Activated naive CD4-positive, alpha-beta T cell (primary cell): Measurements from ENCODE around the gene CA10.

Source experiments
- DNase-seq, 4 experiments: peaks; one replicate each; lab custom pipeline; 2025; lab: John Stamatoyannopoulos, UW

CA10 gene

DNA sequence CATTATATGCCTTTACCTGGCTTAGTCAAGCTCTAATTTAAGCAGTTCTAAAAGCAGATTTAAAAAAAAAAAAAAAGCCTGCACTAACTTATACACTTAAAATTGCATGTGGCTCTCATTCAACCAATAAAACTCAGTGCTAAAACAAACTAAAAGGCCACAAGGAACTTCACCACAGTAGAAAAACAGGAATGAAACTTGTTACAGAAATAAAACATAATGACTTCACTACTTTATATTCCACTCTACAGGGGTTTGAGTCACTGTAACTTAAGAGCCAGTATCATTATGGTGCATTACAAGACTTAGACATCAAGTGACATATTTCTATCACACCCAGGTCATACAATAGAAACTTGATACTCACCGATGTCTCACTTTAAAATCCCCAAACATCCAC is 11.1 kb downstream of the CA10 start:
- no peak for DNase-seq

DNA sequence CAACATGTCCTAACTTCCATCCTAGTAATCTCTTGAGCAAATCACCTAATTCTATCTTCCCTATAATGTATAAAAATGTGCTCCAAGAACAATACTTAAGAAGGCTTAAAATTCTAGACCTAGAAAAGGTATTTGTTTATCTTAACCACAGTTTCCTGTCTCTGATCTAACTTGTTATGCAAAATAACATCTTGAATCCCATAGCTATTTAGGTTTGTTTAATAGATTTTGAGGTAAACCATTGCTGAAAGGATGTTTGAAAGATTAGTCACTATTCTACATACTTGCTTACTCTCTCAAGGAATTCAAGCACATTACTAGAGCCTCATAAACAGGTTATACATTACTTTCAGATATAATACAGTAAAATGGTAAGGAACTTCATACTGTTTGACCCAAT is 13.0 kb downstream of the CA10 start:
- no peak for DNase-seq

DNA sequence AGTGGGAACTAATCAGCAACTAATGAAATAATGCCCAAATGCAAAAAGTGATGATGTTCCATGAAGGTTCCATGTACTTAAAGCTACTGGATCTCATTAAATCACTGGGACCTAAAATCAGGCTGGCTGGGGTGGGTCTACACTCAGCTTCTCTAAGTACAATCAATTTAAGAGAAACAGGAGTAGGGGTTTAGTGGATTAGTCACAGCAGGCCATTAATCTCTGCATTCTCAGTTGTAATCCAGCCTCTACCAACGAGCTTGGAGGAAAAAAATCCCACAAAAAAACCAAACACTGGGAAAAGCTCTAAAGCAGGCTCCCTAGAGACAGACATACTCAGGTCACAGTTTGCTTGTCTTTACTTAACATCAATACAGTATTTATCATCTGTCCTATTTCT is 15.0 kb downstream of the CA10 start:
- no peak for DNase-seq

DNA sequence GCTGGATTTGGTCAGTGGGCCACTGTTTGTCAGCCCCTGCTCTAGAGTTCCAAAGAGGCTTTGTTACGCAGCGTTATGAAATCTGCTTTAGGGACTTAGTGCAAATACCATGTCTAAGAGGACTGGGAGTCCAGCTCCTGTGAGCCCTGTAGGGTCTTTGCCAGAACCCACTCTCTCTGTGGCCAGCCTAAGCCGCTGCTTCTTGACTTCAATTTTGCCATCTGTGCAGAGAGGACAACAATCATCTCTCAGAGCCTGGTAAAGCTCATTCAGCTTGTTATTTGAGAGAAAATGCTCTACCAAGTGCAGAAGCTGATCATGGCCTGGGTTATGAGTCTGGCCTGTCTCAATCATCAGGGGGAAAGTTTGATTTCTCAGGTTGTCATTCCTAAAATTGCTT is 17.9 kb downstream of the CA10 start:
- DNase-seq = no peak

DNA sequence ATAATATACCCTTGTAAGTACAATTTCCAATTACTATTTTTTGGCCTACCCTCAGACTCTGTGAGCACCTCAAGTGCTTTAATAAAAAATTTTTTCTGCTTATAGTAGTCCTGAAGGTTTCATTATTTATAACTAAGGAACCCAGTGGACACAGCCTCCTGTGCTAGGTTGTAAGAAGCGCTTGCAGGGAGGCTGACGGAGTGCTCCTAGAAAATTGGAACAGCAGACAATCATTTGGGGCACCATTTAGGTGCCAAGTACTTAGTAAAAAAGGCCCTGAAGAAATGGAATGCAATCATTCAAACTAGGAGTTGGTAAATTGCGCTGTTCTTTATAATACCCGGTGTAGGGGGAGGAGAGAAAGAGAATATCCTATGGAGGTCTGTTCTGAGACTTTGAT is 19.8 kb downstream of the CA10 start:
- no peak for DNase-seq

DNA sequence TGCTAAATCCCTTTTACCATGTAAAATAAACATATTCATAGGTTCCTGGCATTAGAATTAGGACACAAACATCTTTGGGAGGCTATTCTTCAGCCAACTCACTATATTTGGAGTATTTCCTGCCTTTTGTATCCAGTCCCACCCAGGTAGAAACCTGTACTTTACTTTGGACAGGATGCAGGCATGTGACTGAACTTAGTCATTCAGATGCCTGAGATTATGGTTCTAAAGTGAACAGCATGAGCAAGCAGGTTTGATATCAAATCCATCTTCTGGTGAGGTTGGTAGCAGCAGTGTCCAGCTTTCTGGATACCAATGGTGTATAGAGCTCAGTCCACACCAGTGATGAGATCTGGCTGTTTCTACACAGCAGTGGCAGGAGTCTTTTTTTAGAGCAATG is 20.2 kb downstream of the CA10 start:
- no peak for DNase-seq

DNA sequence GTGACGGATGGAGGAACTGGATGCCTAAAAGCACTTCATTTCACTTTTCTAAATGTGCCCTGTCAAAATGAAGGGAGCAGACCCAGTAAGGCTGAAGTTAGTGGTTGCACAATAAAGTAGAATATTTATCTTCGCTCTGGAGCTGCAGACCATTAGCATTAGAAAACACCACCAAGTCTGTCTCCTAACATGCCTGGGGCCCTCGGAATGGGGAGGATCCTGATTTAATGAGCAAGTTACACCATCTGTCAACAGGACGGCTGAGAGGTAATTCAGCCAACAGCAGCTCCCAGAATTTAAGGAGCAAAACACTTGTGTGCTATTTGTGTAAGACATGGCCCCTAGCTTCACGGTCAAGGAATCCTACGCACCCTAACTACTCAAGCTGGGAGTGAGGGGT is 22.3 kb downstream of the CA10 start:
- DNase-seq = no peak

DNA sequence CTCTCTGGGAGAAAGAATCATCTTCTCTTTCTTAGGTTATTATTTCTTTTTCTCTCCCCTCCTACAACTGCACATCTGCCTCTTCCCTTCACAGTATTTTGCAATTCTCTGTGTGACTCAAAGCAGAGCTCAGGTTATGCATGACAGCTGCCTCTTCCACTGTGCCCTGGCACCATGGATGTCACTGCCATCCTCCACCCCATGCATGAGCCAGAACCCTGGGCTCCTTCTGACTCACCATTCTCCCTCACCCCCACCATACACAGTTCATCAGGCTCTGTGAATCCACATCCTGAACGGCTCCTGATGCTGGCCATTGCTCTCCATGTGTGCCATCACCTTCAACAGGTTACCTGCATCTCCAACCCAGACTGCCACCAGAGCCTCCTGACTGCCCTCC is 23.9 kb downstream of the CA10 start:
- no peak for DNase-seq

DNA sequence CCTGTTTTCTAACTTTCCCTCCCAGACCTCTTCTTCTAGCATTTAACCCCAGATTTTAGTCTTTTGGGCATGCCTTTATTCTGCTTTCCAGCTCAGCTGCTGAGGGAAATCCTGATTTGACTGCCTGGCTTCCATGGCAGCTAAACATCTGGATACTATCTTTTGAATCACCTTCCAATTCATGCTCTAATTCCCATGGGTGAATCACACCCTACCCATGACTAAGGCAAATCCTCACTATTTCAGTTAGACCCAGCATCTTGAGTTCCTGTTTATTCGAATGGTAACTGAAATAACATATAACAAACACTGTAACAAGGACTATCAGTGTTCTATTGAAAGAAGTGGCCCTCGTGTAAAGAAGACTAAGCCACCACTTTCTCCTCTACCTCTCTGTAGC is 29.8 kb downstream of the CA10 start:
- no peak for DNase-seq

DNA sequence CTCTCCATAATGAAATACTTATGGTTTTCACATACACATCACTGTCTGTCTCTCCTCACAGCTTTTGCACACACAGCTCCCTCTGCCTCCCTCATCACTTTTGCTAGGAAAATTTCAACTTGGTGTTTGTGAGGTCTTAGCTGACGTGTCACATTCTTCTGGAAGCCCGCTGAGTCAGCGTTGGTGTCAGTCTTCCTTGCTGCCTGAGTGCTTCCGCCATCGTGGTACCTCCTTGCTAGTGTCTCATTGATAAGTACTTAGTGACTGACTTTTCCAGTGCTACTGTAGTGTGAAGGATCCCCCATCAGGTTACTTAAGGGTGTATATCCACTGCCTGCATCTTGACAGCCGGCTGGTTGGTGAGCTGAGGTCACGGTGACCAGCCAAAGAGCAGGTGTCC is 33.5 kb downstream of the CA10 start:
- DNase-seq = no peak

DNA sequence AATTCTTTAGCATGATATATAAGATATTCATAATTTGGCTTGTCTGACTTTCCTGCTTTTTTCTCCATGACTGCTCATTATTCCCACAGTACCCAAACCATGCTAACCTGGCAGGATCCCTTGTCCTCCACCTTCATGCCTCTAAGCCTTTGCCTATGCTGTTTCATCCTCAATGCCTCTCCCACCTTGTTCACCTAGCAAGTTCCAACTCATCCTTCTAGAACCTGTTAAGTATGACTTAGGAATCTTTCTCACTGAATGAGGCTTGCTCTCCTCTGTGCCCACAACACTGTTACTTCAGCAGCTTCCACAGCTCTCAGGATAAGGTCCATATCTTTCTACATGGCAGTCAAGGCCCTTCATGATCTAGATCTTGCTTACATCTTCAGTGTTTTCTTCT is 34.0 kb downstream of the CA10 start:
- DNase-seq = no peak

DNA sequence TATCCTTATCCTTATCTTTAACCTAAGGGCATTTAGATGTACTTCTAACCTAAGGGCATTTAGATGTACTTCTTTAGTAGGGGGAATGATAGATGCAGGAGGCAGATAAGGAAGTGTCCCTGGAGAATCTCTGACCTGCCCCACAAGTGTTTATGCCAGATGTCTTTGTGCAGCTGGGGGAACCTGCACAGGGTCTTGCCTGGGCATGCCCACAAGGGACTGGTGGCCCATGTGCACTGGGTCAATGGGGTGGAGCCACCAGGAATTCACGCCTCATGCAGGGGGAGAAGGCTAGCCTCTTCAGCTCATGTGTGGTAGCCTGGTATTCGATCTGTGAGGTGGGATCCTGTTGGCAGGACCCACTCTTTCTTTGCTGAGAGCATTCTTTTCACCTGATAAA is 38.0 kb downstream of the CA10 start:
- DNase-seq = no peak

DNA sequence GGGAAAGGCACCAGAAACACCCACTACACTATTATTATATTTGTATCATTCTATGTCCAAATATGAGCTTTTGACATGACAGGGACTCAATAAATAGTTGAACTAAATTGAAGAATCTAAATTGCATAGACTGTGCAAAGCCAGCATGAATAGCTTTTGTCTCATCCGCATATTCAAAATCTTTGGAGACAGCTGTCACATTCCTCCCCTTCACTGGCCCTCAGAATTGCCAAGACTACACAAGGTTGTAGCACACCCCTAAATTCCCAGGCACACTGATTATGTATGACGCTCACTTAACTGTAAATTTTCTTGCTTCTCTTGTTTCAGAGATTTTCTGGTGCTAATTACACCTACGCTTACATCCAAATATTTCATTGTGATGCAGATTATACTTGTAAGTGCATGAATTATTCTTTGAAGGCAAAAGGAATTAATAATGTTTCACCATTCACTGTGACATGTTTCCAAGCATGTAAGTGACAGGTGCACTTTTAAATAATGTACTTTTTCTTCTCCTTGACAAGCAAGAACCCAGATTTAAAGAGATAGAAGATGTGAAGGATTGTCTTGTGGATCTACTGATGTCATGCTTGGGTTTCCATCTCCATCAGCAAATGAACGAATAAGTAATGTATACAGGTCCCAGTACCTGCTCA is 47.5 kb downstream of the CA10 start:
- no peak for DNase-seq

DNA sequence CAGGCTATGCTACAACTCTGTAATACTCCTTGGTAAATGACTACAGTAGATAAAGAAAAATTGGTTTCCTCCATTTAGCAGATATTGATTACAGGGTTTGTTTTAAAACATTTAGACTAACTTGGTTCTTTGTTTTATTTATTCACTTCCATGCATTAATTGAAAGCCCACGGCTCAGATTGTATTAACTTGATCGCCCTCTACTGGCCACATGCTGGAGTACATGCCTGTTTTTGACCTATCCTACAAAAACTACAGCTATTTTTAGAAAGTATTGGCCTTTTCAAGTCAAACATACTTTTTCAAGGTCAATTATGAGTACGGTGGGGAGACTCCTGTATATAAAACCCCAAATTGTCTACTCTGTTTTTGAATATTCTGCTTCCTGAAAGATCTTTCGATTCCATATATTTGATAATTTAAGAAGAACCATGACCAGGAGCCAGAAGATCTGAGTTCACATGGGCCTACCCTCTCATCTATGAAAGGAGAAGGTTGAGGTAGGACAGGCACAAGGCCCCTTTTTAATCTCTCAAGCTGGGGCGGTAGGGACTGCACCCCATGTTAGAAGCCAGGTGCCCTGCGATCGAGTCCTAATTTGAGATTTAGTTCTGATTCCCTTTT is 51.8 kb downstream of the CA10 start:
- no peak for DNase-seq

DNA sequence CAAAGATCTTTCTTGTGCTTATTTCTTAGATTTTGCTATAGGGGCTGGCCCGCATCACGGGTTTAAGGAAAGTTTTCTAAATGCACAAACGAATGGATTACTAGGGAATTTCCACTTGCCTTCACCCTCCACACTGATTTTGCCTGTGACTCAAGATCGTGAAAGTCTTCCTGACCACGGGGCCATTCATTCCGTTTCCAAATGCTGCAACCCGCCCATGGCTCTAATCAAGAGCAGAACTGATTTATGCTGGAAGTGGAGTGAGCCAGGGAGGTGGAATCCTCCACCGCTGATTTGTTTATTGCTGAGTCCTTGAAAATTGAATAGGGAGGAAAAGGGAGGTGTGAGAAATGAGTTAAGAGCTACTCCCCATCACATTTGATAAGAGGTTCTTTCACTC is 52.4 kb downstream of the CA10 start:
- DNase-seq = no peak

DNA sequence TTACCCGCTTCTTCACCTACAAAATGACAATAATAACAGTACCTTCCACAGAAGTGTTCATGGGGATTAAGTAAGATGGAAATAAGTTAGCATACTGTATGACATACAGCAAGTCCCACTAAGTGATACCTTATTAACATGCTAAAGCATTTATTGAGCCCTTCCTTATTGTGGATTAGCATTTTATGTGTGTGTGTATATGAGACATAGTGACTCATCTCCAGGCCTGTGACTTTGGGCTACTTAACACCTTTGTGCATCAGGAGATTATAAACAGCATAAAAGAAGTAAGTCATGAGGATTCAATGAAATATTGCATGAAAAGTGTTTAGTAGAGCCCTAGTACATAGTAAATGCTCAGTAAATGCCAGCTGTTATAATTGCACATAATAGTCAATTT is 52.9 kb downstream of the CA10 start:
- no peak for DNase-seq

DNA sequence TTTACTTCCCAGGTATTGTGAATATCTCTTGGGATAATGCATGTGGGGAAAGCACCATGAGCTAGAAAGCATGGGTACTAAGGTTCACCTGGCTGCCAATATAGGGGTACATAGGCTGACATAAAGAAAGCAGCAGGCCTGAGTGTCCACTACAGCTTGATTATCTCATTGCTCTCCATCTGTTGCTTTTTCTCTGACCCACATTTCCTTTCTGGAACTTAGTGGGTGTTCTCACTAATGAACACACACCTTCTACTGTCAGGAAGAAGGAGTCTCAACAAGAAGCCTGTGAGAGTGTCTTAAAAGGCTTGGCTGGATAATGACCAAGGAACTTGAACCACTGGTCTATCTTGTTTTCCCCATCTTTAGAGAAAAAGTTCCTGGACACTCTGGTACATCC is 62.5 kb downstream of the CA10 start:
- DNase-seq = no peak

DNA sequence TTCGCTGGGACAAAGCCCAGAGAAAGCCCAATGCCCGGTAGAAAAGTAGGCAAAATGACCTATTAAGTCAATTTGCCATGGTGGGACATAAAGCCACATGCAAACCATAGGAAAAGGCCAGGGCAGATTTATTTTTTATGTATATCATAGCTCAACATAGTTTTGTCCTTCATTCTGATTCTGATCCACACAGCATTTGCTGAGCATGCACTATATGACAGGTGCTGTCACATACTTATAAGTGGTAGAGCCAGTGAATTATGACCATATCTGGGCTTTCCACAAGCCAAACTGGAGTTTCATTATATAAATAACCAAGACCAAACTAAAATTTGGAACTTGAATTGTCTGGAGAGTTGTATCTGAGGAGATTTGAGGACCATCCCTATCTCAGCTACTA is 74.3 kb downstream of the CA10 start:
- no peak for DNase-seq

DNA sequence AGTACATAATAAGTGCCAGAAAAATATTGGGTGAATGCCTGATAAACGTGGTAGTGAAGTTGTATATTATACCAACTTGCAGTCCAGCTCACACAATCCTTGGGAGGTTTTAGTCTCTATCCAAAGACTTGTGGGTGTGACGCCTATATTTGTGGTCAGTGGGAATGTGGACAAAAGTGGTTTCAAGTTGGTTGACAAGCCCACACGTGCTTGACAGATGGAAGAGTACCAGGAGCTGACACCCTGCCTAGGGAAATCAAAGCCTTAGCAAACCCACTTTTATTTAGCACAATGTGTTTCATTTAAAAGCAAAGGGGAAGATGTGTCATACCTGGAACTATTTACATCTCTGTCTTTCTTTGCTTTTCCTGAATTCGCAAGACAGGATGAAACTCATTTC is 79.0 kb downstream of the CA10 start:
- DNase-seq = no peak

DNA sequence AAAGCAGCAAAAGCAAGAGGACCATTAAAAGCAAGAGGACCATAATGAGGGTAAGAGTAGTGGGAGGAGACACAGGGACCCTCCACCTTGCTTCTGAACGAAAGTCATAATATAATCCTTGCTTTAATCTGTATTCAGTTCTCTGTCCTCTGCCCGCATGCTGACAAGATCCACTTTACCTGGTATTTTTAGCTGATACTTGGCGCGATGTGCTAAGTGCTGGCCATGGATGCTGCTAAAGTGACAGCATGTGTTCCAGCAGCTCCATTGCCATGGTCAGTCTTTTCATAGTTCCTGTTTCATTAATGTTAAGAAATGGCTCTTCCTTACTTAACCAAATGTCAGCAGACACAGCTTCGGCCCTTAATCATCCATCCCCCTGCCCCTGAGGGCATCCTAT is 86.8 kb downstream of the CA10 start:
- DNase-seq = no peak

DNA sequence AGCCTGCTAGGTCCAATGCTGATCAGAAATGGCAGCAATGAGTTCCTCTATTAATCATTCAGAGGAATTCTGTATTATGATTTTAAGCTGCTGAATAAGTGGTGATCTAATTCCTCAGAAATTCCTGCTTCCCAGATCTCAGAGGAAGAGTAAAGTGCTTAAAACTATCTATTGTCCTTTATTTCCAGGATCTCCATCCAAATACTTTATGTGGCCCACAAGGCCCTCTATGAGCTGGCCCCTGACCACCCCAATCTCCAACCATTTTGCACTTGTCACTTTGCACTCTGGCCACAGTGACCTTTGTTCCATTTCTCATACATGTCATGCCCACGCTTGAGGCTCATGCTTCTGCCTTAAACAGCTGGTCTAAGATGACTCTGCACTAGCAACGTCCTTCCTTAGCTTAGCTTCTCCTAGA is 93.7 kb downstream of the CA10 start:
- no peak for DNase-seq

DNA sequence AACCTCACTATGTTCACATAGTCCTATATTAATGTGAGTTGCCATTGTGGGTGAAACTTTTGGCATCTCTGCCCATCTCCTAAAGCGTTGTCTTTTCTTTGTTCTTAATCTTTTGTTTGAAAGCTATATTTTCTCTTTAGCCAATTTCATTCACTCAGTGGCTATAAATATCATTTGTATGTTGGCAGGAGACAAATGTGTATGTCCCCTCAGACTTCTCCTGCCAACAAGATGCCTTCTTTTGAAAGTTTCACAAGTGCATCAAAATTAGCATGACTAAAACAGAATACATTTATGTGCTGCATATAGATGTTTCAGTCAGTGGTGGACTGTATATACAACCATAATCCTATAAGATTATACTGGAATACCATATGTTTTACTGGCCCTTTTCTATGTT is 109.0 kb downstream of the CA10 start:
- no peak for DNase-seq

DNA sequence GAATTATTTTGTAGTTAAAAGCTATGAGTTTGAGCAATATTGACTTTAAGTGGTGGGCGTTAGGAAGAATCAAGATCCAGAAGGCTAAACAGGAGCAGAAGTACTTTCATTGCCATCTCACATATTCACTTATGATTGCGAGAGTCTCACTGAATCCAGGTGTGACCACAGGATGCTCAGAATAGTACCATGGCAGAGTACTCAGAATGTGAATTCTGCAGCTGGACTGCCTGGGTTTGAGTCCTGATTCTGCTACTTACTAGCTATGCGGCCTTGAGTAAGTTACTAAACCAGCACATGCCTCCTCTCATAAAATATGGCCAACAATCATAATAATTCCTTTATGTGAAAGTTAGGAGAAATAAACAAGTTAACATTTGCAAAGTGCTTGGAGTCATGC is 109.5 kb downstream of the CA10 start:
- no peak for DNase-seq

DNA sequence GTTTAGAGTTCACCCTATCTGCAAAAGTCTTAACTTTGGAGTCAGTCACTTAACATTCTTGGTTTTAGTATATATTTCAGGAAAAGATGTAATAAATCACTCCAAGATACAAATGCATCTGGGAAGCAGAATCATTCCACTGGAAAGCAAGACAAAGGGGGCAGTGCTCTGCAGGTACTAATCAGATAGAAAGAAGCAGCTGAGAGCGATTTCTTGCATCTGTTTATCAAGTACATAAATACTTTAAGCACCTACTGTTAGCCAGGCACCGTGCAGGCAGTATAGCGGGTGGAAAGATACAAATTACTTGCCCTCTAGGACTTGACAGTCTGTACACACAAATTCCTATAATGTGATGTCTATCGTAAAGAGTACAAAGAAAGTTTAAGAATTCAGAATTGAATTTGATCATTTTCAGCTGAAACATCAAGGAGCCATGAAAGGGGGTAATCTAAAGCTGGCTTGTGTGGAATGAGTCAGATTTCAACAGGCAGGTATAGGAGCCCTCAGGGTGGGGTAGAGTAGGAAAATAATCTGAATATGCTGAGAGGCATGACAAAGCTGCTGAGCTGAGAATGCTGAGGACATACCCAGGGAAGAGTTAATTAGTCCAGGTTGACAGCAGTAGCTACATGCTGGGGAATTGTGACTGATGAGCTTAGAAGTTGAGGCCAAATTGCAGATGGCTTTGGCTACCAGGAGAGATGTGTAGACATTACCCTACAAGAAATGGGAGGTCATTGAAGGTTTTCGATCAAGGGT is 110.2 kb downstream of the CA10 start:
- no peak for DNase-seq
